HG03521 (cell line): Measurements from ENCODE around the gene ATXN3L.
"Not testable (repeated sequence)": the region's sequence is repeated elsewhere in the genome, so short reads cannot be mapped to it uniquely, and the experiment has no call there.

Source experiments
- ATAC-seq: cut with Tn5 transposase; IDR thresholded peaks from one replicate; pipeline ENCODE4 v1.9.1; 2021; ENCODE audit warnings: mild to moderate bottlenecking, moderate library complexity; ENCODE audit not compliant: unreplicated experiment

ATXN3L gene

DNA sequence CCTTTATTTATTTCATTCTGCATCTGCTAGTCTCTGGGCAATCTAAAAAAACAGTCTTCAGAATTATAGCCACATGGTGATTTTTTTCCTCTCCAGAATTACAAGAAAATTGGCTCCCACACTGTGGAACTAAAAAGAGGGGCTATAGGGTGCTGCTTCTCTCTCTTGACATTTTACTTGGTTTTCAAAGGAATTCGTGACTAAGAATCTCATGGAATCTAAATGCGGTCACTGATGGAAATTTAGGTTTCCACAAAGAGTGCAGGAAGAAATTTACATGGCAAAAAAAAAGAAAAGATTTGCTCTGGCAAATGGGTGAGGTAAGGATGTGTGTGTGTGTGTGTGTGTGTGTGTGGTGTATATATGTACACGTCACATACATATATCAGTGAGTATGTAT, 10.2 kb downstream of the ATXN3L start:
- ATAC-seq, result no peak

DNA sequence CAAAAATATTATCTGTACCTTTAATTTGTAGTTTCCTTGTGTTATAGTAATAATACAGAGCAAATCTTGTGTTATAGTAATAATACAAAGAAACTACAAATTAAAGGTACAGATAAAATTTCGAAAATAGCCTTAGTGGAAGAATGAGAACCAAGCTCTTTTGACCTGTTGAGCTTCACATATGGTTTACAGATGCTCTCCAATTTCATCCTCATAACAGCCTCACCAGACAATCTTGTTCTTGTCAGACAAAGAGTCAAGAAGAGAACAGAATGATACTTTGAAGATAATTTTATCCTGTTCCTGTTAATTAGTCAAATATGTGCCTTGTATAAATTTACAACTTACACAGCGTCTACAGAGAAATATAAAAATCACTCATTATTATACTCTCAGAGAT, 12.8 kb downstream of the ATXN3L start:
- no peak for ATAC-seq

DNA sequence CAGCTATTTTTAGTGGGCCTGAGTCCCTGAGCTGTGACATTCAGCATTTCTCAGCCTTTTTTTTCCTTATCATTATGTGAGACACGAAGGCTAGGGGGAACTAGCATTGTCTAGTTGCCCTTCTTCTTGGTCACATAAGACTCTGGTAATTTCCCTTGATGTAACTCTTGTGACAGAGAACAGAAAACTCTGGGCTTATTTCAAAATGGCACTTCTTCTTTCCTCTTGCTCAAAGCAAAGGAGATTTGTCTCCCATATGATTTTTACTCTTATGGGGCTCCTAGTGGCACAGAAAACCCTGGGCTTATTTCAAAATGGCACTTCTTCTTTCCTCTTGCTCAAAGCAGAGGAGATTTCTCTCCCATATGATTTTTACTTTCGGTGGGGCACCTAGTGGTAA, 14.7 kb downstream of the ATXN3L start:
- ATAC-seq, result no peak

GRCh38 chrX:13304052-13304451, 15.8 kb downstream of the ATXN3L start:
- no peak for ATAC-seq

- ATAC-seq, result not testable (repeated sequence)
Measured at GRCh38 chrX:13303248-13303647, 16.6 kb downstream of the ATXN3L start.

DNA sequence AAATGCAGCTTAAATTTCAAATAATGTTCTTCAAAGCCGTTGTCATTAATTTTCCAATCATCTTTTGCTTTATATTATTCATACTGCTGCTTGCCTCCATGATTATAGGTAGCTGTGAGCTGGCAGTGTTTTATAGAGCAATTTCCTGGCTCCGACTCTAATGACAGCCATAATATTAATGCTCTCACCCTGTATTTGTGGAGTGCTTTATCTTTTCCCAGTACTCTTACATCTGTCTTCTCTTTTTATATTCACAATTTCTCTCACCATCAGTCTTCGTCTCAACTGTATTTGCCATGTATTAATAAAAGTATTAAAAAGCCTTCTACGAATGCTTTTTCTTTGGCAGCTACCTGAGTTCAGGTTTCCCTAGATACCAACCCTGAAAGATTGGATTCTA, 21.0 kb downstream of the ATXN3L start:
- no peak for ATAC-seq

DNA sequence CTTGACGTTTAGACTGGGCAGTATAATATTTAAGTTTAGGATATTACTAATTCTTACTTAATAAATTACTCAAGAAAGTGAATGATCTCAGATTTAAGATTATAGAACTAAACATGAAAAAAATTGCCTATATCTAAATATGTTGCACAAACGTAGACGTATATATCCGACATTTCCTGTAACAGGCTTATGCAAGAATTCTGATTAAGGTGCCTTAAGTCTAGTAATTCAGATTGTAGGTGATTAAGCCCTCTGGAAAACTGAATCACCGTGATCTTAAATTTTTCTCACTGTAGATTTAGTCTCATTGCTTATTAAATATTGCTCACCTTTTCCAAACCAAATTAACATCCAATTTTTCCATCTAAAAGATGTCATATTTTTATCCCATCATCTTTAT, 24.0 kb downstream of the ATXN3L start:
- no peak for ATAC-seq

DNA sequence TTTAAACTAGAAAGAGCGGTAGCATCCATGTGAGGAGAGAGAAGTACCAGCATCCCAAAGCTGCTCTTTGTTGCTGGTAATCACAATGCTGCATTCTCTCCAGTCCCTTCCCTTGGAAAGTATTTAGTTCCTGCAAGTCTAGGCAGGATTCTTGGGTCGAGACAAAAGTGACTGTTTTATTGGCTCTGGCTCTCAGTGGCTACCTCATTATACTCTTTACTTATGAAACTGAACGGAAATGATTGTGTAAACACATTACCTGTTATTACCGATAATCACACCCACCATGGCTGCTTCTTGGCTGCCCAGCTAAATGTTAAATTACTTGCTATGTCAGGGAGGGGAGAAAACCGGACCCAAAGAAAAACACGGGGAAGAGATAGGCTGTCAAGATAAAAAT, 26.2 kb downstream of the ATXN3L start:
- no peak for ATAC-seq

DNA sequence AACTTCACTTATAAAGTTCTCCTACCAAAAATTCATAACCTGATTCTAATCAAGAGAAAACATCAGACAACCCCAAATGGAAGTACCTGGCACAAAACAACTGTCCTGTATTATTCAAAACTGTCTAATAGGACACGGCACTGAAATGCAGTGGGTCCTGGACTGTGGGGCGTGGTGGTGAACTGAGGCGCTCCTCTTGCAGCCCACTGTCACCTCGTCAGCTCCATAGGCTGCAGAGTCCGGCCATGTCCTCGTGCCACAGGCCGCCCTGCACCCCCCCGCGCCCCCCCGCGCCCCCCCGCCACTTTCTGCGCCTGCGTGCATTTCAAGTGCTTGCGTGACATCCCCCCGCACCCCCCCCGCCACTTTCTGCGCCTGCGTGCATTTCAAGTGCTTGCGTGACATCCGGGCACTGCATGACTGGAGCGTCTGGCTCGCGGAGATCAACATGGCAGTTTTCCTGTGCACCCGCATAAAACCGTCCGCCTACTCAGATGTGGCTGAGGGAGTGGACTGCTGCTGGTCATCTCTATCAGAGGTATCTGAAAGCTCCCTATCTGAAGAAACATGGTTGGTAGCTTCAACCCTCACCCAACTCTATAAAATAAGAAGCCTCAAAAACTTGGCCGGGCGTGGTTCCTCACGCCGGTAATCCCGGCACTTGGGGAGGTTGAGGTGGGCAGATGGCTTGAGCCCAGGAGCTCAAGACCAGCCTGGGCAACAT, 28.8 kb downstream of the ATXN3L start:
- no peak for ATAC-seq

DNA sequence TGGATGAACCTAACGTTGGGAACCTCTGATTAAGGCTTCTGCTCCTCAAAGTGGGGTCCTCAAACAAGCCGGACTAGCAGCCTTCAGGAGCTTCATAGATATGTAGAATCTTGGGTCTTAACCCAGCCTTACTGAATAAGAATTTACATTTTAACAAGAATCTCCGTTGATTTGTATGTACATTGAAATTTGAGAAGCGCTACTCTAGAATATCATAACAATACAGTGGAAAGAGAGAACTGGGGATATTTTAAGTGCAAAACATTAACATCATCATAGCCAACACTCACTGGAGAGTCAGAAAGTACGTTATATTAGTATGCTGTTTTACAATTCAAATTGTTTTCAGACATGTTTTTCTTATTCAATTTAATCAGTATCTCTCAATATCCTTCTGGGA, 31.2 kb downstream of the ATXN3L start:
- no peak for ATAC-seq

GRCh38 chrX:13287816-13288215, 32.0 kb downstream of the ATXN3L start:
- ATAC-seq, result no peak

GRCh38 chrX:13285693-13286092, 34.2 kb downstream of the ATXN3L start:
- no peak for ATAC-seq

- no peak for ATAC-seq
Measured at GRCh38 chrX:13285229-13285628, 34.6 kb downstream of the ATXN3L start.

DNA sequence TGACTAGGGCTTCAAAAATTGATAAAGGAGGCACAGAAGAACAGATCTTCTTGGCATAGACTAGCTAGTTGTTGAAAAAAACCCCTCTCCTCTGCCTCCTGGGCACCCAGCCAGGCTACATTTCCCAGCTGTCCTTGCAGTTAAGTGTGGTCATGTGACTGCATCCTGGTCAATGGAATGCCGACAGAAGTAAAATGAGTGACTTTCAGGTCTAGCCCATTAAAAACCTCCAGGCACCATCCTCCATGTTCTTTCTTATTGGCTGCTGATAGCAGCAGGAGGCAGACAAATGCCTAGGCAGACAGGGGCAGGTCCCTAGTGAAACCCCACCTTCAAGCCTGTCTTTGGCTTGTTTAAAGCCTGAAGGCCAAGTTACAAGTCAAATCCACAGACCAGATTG, 35.3 kb downstream of the ATXN3L start:
- no peak for ATAC-seq

DNA sequence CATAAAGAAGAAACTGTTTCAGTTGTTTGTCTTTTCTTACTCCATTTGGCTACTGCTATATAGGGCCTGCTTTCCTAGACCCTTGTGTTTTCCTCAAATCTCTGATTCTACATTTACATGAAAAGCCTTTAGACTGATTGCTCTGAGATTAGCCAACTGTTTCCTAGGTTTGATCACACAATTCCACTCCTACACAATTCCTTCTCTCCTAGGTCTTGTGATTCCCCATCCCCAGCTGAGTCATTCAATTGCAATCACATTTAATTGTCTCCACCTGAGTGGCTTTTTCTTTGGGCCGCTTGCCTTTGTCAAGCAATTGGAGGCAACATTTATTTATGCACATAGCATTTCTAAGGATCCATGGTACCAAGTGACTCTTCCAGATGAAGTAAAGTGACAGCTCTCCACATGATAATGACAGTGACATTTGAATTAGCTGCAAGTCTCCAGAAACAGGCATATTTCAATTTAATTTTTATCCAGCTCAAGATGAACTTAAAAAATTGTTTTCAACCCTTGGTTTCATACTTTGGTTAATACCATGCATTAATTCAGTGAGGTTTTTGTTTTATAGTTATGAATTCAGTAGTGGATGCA, 35.8 kb downstream of the ATXN3L start:
- ATAC-seq, result no peak

DNA sequence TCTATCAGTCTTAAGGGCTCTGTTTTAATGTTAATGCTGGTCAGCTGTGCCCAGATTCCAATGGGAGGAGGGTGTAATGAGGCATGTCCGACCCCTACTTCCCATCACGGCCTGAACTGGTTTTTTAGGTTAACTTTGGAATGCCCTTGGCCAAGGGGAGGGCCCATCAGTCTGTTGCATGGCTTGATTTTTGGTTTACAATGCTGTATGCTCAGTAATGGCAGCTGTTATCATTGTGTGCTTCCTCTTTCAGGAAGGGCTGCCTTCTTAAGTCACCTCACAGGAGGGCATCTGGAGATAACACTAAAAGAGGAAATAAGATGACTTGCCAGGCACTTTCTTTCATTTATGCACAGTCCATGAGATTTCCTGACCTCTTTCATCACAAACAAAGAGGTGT, 36.3 kb downstream of the ATXN3L start:
- ATAC-seq, result no peak

- no peak for ATAC-seq
Measured at GRCh38 chrX:13281289-13281688, 38.6 kb downstream of the ATXN3L start.

- ATAC-seq, result no peak
Measured at GRCh38 chrX:13279279-13280018, 40.4 kb downstream of the ATXN3L start.

DNA sequence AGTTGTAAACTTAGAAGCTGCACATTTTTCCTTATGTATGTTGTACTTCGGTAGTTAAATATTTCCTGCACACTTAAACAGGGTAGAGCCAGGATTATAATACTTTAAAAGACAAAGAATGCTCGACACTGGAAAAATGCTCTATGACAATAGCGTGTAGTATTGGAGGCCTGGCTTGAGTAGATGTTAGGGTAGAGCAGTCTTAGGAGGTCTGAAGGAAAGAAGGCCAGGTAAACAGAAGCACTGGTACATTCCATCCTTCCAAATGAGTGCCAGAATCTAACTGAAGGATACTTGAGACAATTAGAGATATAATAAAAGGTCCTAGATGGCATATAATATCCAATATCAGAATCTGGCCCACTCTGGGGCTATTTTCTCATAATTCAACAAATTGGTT, 42.3 kb downstream of the ATXN3L start:
- ATAC-seq, result no peak

DNA sequence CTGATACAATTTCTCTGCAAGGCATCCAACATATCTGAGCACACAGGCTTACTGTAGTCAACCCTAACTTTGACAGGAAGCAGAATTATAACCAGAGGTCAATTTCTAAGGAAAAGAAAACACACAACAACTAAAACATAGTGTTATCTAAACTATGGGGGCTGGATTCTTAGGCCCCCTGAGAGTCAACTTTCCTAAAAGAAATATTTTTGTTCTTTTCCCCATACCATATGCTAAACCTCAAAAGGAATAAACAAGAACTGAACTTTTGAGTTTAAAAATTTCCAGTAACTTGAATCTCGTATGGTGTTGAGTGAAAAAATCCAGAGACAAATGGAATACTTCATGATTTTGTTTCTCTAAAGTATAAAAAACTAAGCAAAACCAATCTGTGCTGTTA, 42.9 kb downstream of the ATXN3L start:
- no peak for ATAC-seq

DNA sequence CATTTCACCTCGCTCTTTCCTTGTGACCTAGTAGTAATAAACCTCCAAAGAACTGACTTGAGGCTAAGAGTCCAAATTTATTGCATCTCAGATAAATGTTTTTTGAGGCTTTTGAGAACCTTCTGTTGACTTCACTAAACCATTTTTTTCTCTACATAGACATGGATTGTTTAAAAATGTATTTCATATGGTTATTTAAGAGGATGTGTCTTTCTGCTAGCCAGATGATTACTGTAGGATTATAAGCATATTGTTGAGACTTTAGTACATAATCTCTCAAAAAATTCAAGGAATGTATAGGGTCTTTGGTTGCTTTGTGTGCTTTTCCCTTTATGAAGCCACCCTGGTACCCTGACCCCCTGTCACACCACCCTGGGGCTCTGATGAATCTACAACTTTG, 44.8 kb downstream of the ATXN3L start:
- ATAC-seq, result no peak

- no peak for ATAC-seq
Measured at GRCh38 chrX:13272426-13272825, 47.4 kb downstream of the ATXN3L start.
